Mesothelial cell of epicardium (in vitro differentiated cells): ENCODE measurements around the gene CGB3. TPM values are rescaled to one million over a fixed set of nuclear protein-coding genes. Genes with fewer than 3 reads are reported as not detected.

ENCODE experiments used
- DNase-seq, 2 experiments: peaks; one replicate each; pipeline ENCODE4 v3.0.0; 2021; ENCODE audit warnings: low spot score in 2 of 2; ENCODE audit not compliant: unreplicated experiment in 2 of 2
- H3K27ac Mint-ChIP-seq: 2 replicates; pipeline ENCODE4 v1.8.0; 2021; ENCODE audit warnings: mixed read lengths
- H3K27me3 Mint-ChIP-seq: 2 replicates; pipeline ENCODE4 v1.8.0; 2021; ENCODE audit warnings: low read depth, mixed read lengths
- H3K36me3 Mint-ChIP-seq: 2 replicates; pipeline ENCODE4 v1.8.0; 2021; ENCODE audit warnings: mixed read lengths
- H3K4me1 Mint-ChIP-seq: 2 replicates; pipeline ENCODE4 v1.8.0; 2021; ENCODE audit warnings: mixed read lengths
- H3K4me3 Mint-ChIP-seq: 2 replicates; pipeline ENCODE4 v1.8.0; 2021; ENCODE audit warnings: mild to moderate bottlenecking, moderate library complexity, mixed read lengths
- H3K9me3 Mint-ChIP-seq: 2 replicates; pipeline ENCODE4 v1.8.0; 2021; ENCODE audit warnings: mixed read lengths
- total RNA-seq: library from RNA; stranded (reverse); gene quantifications from 3 replicates; pipeline ENCODE4 v1.2.1, GENCODE V29; 2021
- TF ChIP-seq, protein P1 (sequence below): fragments of 200-600 bp; sonication (generic); IDR thresholded peaks from one replicate; pipeline ENCODE4 v1.5.0; 2021; ENCODE audit warnings: antibody characterized with exemption; ENCODE audit not compliant: unreplicated experiment

CGB3 gene
- total RNA-seq, 1 donor from 2014 or later: not detected

- Mint-ChIP-seq H3K4me1 (peaks cover 31% of the 10 kb centered on the region), H3K9me3 (no peaks in the 10 kb centered on the region), H3K36me3 (peaks cover 18% of the 10 kb centered on the region), H3K27ac (peak overlapping the region; percentile 99), H3K27me3 (no peaks in the 10 kb centered on the region), H3K4me3 (peak overlapping the region; percentile 93)
- TF ChIP-seq, protein P1, sequence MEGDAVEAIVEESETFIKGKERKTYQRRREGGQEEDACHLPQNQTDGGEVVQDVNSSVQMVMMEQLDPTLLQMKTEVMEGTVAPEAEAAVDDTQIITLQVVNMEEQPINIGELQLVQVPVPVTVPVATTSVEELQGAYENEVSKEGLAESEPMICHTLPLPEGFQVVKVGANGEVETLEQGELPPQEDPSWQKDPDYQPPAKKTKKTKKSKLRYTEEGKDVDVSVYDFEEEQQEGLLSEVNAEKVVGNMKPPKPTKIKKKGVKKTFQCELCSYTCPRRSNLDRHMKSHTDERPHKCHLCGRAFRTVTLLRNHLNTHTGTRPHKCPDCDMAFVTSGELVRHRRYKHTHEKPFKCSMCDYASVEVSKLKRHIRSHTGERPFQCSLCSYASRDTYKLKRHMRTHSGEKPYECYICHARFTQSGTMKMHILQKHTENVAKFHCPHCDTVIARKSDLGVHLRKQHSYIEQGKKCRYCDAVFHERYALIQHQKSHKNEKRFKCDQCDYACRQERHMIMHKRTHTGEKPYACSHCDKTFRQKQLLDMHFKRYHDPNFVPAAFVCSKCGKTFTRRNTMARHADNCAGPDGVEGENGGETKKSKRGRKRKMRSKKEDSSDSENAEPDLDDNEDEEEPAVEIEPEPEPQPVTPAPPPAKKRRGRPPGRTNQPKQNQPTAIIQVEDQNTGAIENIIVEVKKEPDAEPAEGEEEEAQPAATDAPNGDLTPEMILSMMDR: no peak
- no peak for DNase-seq
These were observed 32.1 kb downstream of the CGB3 start for GRCh38 chr19:48991873-48992580.

DNA sequence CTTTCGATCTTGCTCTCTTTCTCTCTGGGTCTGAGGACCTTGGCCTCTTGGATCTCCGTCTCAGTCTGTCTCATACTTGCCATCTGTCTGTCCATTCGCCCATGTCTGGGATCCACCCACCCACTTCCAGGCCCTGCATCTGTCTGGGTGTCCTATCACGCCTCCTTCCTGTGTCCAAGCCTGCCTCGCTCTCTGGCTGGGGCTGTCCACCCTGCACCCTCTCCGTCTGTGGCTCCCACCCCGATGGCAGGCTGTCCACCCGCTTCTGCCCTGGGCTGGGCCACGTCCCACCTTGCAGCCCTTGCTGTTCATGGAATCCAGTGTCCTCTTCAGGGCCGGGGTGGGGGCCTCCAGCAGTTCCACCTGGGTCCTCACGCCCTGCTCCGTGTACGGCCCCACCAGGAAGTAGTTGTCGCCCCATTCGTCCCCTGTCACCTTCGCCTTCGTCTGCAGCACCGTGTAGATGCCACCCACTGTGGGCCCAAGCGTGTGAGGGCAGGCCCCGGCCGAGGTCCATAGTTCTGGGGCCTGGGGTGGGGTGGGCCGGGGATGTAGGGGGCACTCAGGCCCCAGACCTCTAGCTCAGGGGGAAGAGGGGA, 33.0 kb downstream of the CGB3 start:
- TF ChIP-seq, protein P1: no peak
- Mint-ChIP-seq H3K4me3 (peak overlapping the region; percentile 15), H3K27me3 (no peaks in the 10 kb centered on the region), H3K4me1 (peaks cover 31% of the 10 kb centered on the region), H3K27ac (no peak overlapping the region), H3K36me3 (peaks cover 18% of the 10 kb centered on the region), H3K9me3 (no peaks in the 10 kb centered on the region)
- no peak for DNase-seq

GRCh38 chr19:48990400-48990799, 33.7 kb downstream of the CGB3 start:
- Mint-ChIP-seq H3K27ac (no peak overlapping the region), H3K4me1 (peaks cover 31% of the 10 kb centered on the region)

GRCh38 chr19:48989701-48990291, 34.3 kb downstream of the CGB3 start:
- Mint-ChIP-seq H3K27ac (no peak overlapping the region), H3K9me3 (no peaks in the 10 kb centered on the region)
- TF ChIP-seq, protein P1: no peak

More at GRCh38 chr19:48990400-48990799, 33.7 kb downstream of the CGB3 start:
- DNase-seq: no peak
- H3K4me3 Mint-ChIP-seq: peak overlapping the region; percentile 2
- TF ChIP-seq, protein P1: no peak
- H3K27me3 Mint-ChIP-seq: no peaks in the 10 kb centered on the region
- no peaks in the 10 kb centered on the region for H3K9me3 Mint-ChIP-seq
- H3K36me3 Mint-ChIP-seq: peaks cover 22% of the 10 kb centered on the region

GRCh38 chr19:48988860-48989259, 35.3 kb downstream of the CGB3 start:
- Mint-ChIP-seq H3K4me1 (peaks cover 19% of the 10 kb centered on the region), H3K9me3 (no peaks in the 10 kb centered on the region), H3K27ac (no peak overlapping the region), H3K27me3 (no peaks in the 10 kb centered on the region), H3K36me3 (peaks cover 24% of the 10 kb centered on the region), H3K4me3 (no peak overlapping the region)
- no peak for DNase-seq
- TF ChIP-seq, protein P1: no peak

More at GRCh38 chr19:48989701-48990291, 34.3 kb downstream of the CGB3 start:
- Mint-ChIP-seq H3K27me3 (no peaks in the 10 kb centered on the region), H3K36me3 (peaks cover 24% of the 10 kb centered on the region), H3K4me1 (peaks cover 25% of the 10 kb centered on the region), H3K4me3 (no peak overlapping the region)
- no peak for DNase-seq
